PC-3 (cell line): ENCODE results near the gene ISL2.

ENCODE experiments used
- EZH2 ChIP-seq: fragments of 300-600 bp; sonication (generic); IDR thresholded peaks from one replicate; pipeline ENCODE4 v1.6.1; 2017; ENCODE audit warnings: antibody characterized with exemption, mild to moderate bottlenecking, low read length; ENCODE audit not compliant: unreplicated experiment
- TF ChIP-seq, protein P1 (sequence below): fragments of 300-600 bp; sonication (generic); conservative IDR thresholded peaks from 2 replicates; pipeline ENCODE4 v1.5.1; 2017; ENCODE audit warnings: antibody characterized with exemption, low read depth, mild to moderate bottlenecking, low read length

DNA sequence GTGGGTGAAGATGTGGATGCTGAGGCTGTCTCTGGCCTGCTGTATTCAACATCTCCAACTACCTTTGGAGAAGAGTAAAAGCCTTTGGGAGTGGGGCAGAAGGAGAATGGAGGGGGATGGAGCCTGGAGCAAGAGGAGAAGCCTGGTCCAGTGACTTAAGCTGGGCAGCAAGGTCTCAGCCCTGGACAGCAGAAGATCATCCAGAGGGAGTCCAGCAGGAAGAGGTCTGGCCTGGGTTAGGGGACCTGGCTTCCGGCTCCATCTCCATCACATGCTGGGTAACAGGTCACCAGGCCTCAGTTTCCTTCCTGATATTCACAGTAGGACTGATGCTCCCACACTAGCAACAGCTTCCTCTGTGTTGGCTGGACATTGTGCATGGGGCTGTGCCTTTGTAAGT, 3.8 kb upstream of the ISL2 start:
- TF ChIP-seq, protein P1, sequence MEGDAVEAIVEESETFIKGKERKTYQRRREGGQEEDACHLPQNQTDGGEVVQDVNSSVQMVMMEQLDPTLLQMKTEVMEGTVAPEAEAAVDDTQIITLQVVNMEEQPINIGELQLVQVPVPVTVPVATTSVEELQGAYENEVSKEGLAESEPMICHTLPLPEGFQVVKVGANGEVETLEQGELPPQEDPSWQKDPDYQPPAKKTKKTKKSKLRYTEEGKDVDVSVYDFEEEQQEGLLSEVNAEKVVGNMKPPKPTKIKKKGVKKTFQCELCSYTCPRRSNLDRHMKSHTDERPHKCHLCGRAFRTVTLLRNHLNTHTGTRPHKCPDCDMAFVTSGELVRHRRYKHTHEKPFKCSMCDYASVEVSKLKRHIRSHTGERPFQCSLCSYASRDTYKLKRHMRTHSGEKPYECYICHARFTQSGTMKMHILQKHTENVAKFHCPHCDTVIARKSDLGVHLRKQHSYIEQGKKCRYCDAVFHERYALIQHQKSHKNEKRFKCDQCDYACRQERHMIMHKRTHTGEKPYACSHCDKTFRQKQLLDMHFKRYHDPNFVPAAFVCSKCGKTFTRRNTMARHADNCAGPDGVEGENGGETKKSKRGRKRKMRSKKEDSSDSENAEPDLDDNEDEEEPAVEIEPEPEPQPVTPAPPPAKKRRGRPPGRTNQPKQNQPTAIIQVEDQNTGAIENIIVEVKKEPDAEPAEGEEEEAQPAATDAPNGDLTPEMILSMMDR, result no peak
- TF ChIP-seq EZH2, result no peak
